ENCODE results near the gene TAC4.

DNA sequence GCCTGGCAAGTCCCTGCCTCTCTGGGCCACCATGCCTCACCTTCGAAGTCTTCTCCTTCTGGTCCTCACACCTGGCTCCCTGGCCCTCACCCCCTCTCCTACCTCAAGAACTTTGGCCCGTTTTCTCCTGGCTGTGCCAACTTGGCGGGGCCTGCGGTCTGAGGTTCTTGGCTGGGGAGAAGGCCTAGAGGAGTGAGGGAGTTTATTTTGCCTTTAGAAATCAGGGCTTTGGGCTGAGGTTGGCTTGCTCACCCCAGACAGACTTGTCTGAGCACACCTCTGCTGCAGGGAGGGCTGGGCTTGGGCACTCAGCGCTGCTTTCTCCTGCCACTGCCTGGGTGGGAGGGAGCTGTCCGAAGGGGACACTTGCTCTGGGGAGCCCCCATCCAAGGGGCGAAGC lies 23.3 kb upstream of the TAC4 start:
- TF ChIP-seq, protein P1, sequence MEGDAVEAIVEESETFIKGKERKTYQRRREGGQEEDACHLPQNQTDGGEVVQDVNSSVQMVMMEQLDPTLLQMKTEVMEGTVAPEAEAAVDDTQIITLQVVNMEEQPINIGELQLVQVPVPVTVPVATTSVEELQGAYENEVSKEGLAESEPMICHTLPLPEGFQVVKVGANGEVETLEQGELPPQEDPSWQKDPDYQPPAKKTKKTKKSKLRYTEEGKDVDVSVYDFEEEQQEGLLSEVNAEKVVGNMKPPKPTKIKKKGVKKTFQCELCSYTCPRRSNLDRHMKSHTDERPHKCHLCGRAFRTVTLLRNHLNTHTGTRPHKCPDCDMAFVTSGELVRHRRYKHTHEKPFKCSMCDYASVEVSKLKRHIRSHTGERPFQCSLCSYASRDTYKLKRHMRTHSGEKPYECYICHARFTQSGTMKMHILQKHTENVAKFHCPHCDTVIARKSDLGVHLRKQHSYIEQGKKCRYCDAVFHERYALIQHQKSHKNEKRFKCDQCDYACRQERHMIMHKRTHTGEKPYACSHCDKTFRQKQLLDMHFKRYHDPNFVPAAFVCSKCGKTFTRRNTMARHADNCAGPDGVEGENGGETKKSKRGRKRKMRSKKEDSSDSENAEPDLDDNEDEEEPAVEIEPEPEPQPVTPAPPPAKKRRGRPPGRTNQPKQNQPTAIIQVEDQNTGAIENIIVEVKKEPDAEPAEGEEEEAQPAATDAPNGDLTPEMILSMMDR (IDR thresholded peaks at IDR 0.05; ENCODE audit: borderline replicate concordance, extremely low read depth, low read length, poor library complexity, severe bottlenecking) = no peak
- no peak for TF ChIP-seq EZH2 (IDR thresholded peaks at IDR 0.05; ENCODE audit: borderline replicate concordance, low read depth, low read length, severe bottlenecking)
